Esophagus squamous epithelium (tissue), 5 donors: ENCODE measurements around the gene AFDN. TPM values are rescaled to one million over a fixed set of nuclear protein-coding genes. Genes with fewer than 3 reads are reported as not detected.

Experiments
- DNase-seq: peaks from one replicate; lab custom pipeline; 2025; lab: John Stamatoyannopoulos, UW
- H3K27ac ChIP-seq, 4 donors: fragments of 200-600 bp; sonication (generic); one replicate each; pipeline ENCODE4 v1.5.1; 2016 to 2019; ENCODE audit warnings: mild to moderate bottlenecking in 1 of 4
- H3K27me3 ChIP-seq, 4 donors: fragments of 200-600 bp; sonication (generic); 1 replicate in 3 of 4; 2 replicates in 1 of 4; pipeline versions ENCODE4 v1.5.1 to v1.6.0; 2017 to 2021; ENCODE audit warnings: antibody characterized with exemption in 1 of 4
- H3K36me3 ChIP-seq, 3 donors: fragments of 200-600 bp; sonication (generic); one replicate each; pipeline ENCODE4 v1.5.1; 2016 to 2019
- H3K4me1 ChIP-seq, 3 donors: fragments of 200-600 bp; sonication (generic); one replicate each; pipeline ENCODE4 v1.5.1; 2017 to 2019
- H3K4me3 ChIP-seq, 4 donors: fragments of 200-600 bp; sonication (generic); 1 replicate in 3 of 4; 2 replicates in 1 of 4; pipeline ENCODE4 v1.5.1; 2016 to 2019; ENCODE audit warnings: mild to moderate bottlenecking in 2 of 4, moderate library complexity in 1 of 4
- H3K9me3 ChIP-seq, 3 donors: fragments of 200-600 bp; sonication (generic); one replicate each; pipeline ENCODE4 v1.5.1; 2016 to 2019
- POLR2A ChIP-seq, 4 donors: fragments of 450-650 bp; IDR thresholded peaks; one replicate each; pipeline ENCODE4 v1.6.1; 2017; ENCODE audit warnings: antibody characterized with exemption in 4 of 4, mild to moderate bottlenecking in 4 of 4, moderate library complexity in 3 of 4
- WGBS, 2 donors: methylation state at CpG; one replicate each; pipeline ENCODE4 v1.1.5; 2018; 5-methylcytosine and 5-hydroxymethylcytosine counted together
- intact Hi-C: fragments of 100-400 bp; cut with DNase I; formaldehyde crosslinking; loops from one replicate; pipeline ENCODE4 v1.15.0; 2022
- total RNA-seq, 4 donors: library from RNA; depleted of rRNA; stranded (reverse); fragments of >200 nt; gene quantifications; one replicate each; pipeline ENCODE4 v1.1.0, GENCODE V29; 2016
- TF ChIP-seq, protein P1 (sequence below), 6 experiments: fragments of 450-650 bp in 4 of 6; fragments of 200-600 bp in 2 of 6; sonication (generic) in 2 of 6; IDR thresholded peaks; one replicate each; pipeline ENCODE4 v1.5.1; 2016 to 2019; ENCODE audit warnings: antibody characterized with exemption in 6 of 6, mild to moderate bottlenecking in 4 of 6, moderate library complexity in 4 of 6
- donor health status: DM: yes; HTN: yes; CAD: no.

AFDN gene
- total RNA-seq, 4 donors from 2014 or later = 93.8 to 250 (median 204) TPM

DNA sequence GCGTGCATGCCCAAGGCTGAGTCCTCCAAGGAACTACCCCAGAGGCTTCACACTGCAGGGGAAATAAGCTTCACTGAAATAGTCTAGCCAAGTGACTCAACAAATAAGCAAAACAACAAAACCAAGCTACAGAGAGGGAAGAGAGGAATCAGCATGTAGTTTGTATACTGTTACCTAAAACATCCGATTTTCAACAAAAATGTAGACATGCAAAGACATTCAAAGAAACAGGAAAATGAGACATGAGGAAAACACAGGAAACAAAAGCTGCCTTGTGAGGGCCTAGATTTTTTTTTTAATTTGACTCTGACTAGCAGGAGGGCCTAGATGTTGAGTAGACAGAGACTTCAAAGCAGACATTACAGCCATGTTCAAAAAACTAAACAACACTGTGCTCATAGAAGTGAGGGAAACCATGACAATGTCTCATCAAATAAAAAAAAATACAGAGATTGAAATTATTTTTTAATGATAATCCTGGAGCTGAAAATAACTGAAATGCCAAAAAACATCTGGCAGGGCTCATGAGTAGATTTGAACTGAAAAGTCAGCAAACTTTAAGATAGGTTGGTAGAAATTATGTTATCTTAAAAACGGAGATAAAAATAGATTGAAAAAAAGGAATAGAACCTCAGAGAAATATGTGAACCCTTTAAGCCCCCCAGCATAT is 154.3 kb downstream of the AFDN start:
- Histone ChIP-seq H3K4me1 (no peaks in the 10 kb centered on the region), H3K27me3 (peaks cover 0 to 3% (median 0%) of the 10 kb centered on the region in 4 donors), H3K36me3 (no peaks in the 10 kb centered on the region), H3K27ac (no peak overlapping the region), H3K4me3 (no peak overlapping the region), H3K9me3 (no peaks in the 10 kb centered on the region)
- no peak for DNase-seq
- 70 to 82% methylated on average over 3 of the region's 3 CpGs for WGBS, 2 donors
- no peak for TF ChIP-seq POLR2A (IDR thresholded peaks at IDR 0.05)
- TF ChIP-seq, protein P1, sequence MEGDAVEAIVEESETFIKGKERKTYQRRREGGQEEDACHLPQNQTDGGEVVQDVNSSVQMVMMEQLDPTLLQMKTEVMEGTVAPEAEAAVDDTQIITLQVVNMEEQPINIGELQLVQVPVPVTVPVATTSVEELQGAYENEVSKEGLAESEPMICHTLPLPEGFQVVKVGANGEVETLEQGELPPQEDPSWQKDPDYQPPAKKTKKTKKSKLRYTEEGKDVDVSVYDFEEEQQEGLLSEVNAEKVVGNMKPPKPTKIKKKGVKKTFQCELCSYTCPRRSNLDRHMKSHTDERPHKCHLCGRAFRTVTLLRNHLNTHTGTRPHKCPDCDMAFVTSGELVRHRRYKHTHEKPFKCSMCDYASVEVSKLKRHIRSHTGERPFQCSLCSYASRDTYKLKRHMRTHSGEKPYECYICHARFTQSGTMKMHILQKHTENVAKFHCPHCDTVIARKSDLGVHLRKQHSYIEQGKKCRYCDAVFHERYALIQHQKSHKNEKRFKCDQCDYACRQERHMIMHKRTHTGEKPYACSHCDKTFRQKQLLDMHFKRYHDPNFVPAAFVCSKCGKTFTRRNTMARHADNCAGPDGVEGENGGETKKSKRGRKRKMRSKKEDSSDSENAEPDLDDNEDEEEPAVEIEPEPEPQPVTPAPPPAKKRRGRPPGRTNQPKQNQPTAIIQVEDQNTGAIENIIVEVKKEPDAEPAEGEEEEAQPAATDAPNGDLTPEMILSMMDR (IDR thresholded peaks at IDR 0.05) = no peak
- intact Hi-C loops = no loop called here

GRCh38 chr6:167981916-167982462 is 155.3 kb downstream of the AFDN start:
- Histone ChIP-seq H3K4me1 (no peaks in the 10 kb centered on the region), H3K27me3 (peaks cover 0 to 1% (median 0%) of the 10 kb centered on the region in 4 donors), H3K36me3 (no peaks in the 10 kb centered on the region), H3K4me3 (no peak overlapping the region), H3K27ac (no peak overlapping the region), H3K9me3 (no peaks in the 10 kb centered on the region)
- WGBS, 2 donors = 68 to 71% methylated on average over 5 to 7 of the region's 7 CpGs
- no peak for DNase-seq
- intact Hi-C loops = no loop called here
- TF ChIP-seq, protein P1 (IDR thresholded peaks at IDR 0.05) = no peak
- no peak for TF ChIP-seq POLR2A (IDR thresholded peaks at IDR 0.05)

DNA sequence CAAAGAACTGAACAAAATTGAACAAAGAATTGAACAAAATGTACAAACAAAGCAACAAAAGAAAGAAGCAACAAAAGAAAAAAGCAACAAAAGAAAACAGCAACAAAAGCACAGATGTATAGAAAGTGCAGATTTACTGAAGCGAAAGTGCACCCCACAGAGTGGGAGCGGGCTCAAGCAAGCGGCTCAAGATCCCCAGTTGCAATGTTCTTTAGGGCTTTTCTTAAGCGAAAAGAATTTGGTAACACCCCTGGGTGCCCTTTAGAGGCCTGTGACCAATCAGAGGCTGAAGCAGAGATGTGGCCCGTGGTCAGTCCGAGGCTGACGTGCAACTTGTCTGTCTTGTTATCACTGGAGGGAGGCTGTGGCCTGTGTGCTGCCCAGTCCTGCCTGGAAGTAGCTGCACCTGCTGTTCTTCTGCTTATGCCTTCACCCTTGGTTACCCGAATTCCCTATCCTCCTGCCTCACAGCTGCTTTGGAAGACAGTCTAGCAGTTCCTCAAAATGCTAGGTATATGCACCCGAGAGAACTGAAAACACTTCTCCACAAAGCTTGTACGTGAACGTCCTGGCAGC is 157.5 kb downstream of the AFDN start:
- no peaks in the 10 kb centered on the region for H3K9me3 ChIP-seq
- intact Hi-C loops = no loop called here
- no peak for TF ChIP-seq POLR2A (IDR thresholded peaks at IDR 0.05)
- TF ChIP-seq, protein P1 (IDR thresholded peaks at IDR 0.05) = no peak
- 82 to 92% methylated on average over 10 to 11 of the region's 11 CpGs for WGBS, 2 donors
- no peaks in the 10 kb centered on the region for H3K4me1 ChIP-seq
- no peak for DNase-seq
- no peaks in the 10 kb centered on the region for H3K36me3 ChIP-seq
- no peak overlapping the region for H3K27ac ChIP-seq
- no peaks in the 10 kb centered on the region for H3K27me3 ChIP-seq
- H3K4me3 ChIP-seq = no peak overlapping the region

DNA sequence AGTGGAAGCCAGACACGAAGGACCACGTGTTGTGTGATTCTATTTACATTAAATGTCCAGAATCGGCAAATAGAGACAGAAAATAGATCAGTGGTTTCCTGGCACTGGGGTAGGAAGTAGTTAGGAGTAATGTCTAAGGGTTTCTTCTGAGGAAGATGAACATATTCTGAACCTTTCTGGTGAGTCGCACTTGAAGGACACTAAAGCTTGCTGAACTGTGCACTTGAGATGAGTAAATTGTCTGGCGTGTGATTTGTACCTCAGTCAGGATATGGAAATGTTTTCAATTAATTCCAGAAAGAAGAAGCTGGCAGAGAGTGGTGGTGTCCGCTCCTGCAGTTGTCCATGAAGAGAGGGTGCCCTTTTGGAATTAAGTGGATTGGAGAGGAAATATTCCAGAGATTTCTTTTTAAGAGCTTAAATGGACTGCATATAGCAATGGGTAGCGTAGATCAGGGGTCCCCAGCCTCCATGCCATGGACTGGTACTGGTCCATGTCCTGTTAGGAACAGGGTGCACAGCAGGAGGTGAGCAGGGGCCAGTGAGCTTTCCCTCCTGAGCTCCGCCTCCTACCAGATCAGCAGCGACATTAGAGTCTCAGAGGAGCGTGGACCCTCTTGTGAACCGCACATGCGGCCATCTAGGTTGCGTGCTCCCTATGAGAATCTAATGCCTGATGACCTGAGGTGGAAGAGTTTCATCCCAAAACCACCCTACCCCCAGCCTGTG is 158.3 kb downstream of the AFDN start:
- TF ChIP-seq, protein P1 (IDR thresholded peaks at IDR 0.05) = no peak
- Histone ChIP-seq H3K27me3 (no peaks in the 10 kb centered on the region), H3K27ac (no peak overlapping the region), H3K9me3 (no peaks in the 10 kb centered on the region), H3K36me3 (no peaks in the 10 kb centered on the region), H3K4me1 (no peaks in the 10 kb centered on the region), H3K4me3 (no peak overlapping the region)
- 76 to 90% methylated on average over 11 to 13 of the region's 13 CpGs for WGBS, 2 donors
- DNase-seq = no peak
- intact Hi-C loops = no loop called here
